ENCODE results near the gene TFDP1. TPM values are rescaled to one million over a fixed set of nuclear protein-coding genes. Genes with fewer than 3 reads are reported as not detected.
A peak's percentile ranks its signal among the peaks of the same experiment; 100 is the strongest.

Gene TFDP1
- total and polyA plus RNA-seq, 2 of the 4 experiments (the other 2 are of a cell fraction), result 59.3 to 97.0 TPM

DNA sequence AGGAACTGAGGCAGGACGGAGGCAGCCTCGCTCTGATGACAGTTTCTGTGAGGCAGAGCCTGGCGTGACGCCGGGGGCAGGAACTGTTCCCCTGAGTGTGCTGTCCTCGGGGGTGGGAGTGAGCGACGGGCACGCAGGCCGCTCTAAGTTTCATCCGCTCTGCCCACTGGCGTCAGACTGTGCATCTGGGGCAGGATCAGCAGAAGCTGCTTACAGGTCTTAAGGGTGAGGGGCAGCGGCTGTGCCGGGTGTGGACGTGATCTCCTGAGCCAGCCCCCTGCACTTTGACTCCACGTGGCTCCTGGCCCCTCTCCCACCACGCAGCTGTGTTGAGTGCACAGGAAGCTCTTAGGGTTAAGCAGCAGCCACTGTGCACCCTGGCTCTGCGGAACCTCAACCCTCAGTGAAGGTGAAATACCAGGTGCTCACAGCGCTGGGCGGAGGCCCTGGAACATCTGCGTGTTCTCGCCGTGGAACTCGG is 84.0 kb downstream of the TFDP1 start:
- Histone ChIP-seq H2AK9ac (replicated peaks; ENCODE audit: low read depth, low read length, poor library complexity) (no peak overlapping the region), H3K79me1 (ENCODE audit: low read depth in 1 of 2, low read length in 2 of 2) (no peaks in the 10 kb centered on the region), H3K27ac (ENCODE audit: insufficient read depth, low read length) (no peak overlapping the region), H3K23ac (ENCODE audit: low read depth, low read length) (no peak overlapping the region), H3K27me3 (ENCODE audit: control insufficient read depth, insufficient read depth, low read length) (peaks cover 16% of the 10 kb centered on the region), H4K20me1 (ENCODE audit: insufficient read depth, low read length) (peaks cover 11% of the 10 kb centered on the region; the same call in 1 of the 2 replicates), H2BK120ac (ENCODE audit: low read depth, low read length) (no peak overlapping the region), H2BK20ac (ENCODE audit: low read depth, low read length) (no peak overlapping the region), H3K4me1 (ENCODE audit: control insufficient read depth, insufficient read depth, low read length) (no peaks in the 10 kb centered on the region), H4K8ac (ENCODE audit: low read depth in 2 of 2, low read length in 2 of 2) (no peak overlapping the region), H2BK5ac (ENCODE audit: low read depth, low read length, poor library complexity, severe bottlenecking) (no peak overlapping the region), H3K4me2 (ENCODE audit: low read depth, low read length) (no peak overlapping the region), H2AK5ac (ENCODE audit: low read depth, low read length) (no peak overlapping the region), H3K9me1 (ENCODE audit: insufficient read depth, low read length) (peaks cover 3% of the 10 kb centered on the region; the same call in 1 of the 2 replicates), H3K4ac (ENCODE audit: low read depth, low read length) (no peak overlapping the region), H3K14ac (replicated peaks; ENCODE audit: low read depth, low read length) (no peak overlapping the region), H2BK15ac (ENCODE audit: low read depth, low read length) (no peak overlapping the region), H4K5ac (ENCODE audit: low read depth, low read length) (no peak overlapping the region), H3K9ac (ENCODE audit: low read depth, low read length) (no peak overlapping the region), H3K18ac (ENCODE audit: low read depth, low read length) (no peak overlapping the region), H3K4me3 (ENCODE audit: insufficient read depth, low read depth, low read length) (no peak overlapping the region), H2AFZ (replicated peaks; ENCODE audit: low read length, poor library complexity) (peak overlapping the region; percentile 70), H3K56ac (ENCODE audit: extremely low read depth, insufficient read depth, low read length) (no peak overlapping the region), H3K9me3 (ENCODE audit: control insufficient read depth, insufficient read depth, low read length) (no peaks in the 10 kb centered on the region), H4K91ac (ENCODE audit: insufficient read depth, low read depth, low read length) (no peak overlapping the region), H3K36me3 (ENCODE audit: control insufficient read depth, insufficient read depth, low read length) (no peaks in the 10 kb centered on the region)
- intact Hi-C loops (cut with micrococcal nuclease), result no loop called here
- dilution Hi-C loops (cut with HindIII; ENCODE audit: low sequenced_read_pairs, unreplicated experiment), result no loop called here
- no peak for DNase-seq
- ChIA-PET CTCF (interaction anchor here (0.6 kb wide), 2 partner anchors 73 to 244 kb away, joined by 3 read pairs; no protein-coding TSS in a partner anchor), POLR2A (ENCODE audit: unreplicated experiment) (no interaction called here)
- ATAC-seq (ENCODE audit: low read depth), result no peak
- in situ Hi-C loops (cut with MboI; ENCODE audit: low sequenced_read_pairs), result no loop called here
- WGBS, 2 experiments (ENCODE audit: extremely low coverage in 2 of 2, insufficient read length in 1 of 2), result 83% methylated on average over 12 of the region's 24 CpGs; no CpG with 5 or more reads in 1 of the 2 experiments
- TF ChIP-seq USF2 (IDR thresholded peaks at IDR 0.05; ENCODE audit: low read depth, low read length) (no peak), ELK1 (IDR thresholded peaks at IDR 0.05; ENCODE audit: borderline replicate concordance, low read depth, low read length) (no peak), SMC3 (IDR thresholded peaks at IDR 0.05; ENCODE audit: low read depth, low read length) (no peak), CEBPB (IDR thresholded peaks at IDR 0.05; ENCODE audit: low read depth, low read length) (no peak), BHLHE40 (IDR thresholded peaks at IDR 0.05; ENCODE audit: low read depth, low read length) (no peak), MXI1 (IDR thresholded peaks at IDR 0.05; ENCODE audit: borderline replicate concordance, low read depth, low read length) (no peak), POLR2A (IDR thresholded peaks at IDR 0.05; ENCODE audit: low read depth, low read length) (no peak), RAD21 (IDR thresholded peaks at IDR 0.05; ENCODE audit: low read length) (no peak), MAFK (IDR thresholded peaks at IDR 0.05; ENCODE audit: low read depth, low read length) (no peak), RCOR1 (IDR thresholded peaks at IDR 0.05; ENCODE audit: insufficient replicate concordance, low read length) (no peak), NFE2L2 (IDR thresholded peaks at IDR 0.05; ENCODE audit: low read depth, low read length) (no peak), CHD1 (IDR thresholded peaks at IDR 0.05; ENCODE audit: low read depth, low read length) (no peak), RFX5 (IDR thresholded peaks at IDR 0.05; ENCODE audit: low read depth, low read length) (no peak), MAZ (IDR thresholded peaks at IDR 0.05; ENCODE audit: borderline replicate concordance, low read depth, low read length) (no peak), FOS (IDR thresholded peaks at IDR 0.05; ENCODE audit: low read depth, low read length) (no peak)
- TF ChIP-seq, protein P1, sequence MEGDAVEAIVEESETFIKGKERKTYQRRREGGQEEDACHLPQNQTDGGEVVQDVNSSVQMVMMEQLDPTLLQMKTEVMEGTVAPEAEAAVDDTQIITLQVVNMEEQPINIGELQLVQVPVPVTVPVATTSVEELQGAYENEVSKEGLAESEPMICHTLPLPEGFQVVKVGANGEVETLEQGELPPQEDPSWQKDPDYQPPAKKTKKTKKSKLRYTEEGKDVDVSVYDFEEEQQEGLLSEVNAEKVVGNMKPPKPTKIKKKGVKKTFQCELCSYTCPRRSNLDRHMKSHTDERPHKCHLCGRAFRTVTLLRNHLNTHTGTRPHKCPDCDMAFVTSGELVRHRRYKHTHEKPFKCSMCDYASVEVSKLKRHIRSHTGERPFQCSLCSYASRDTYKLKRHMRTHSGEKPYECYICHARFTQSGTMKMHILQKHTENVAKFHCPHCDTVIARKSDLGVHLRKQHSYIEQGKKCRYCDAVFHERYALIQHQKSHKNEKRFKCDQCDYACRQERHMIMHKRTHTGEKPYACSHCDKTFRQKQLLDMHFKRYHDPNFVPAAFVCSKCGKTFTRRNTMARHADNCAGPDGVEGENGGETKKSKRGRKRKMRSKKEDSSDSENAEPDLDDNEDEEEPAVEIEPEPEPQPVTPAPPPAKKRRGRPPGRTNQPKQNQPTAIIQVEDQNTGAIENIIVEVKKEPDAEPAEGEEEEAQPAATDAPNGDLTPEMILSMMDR (conservative IDR thresholded peaks at IDR 0.05; ENCODE audit: low read depth, low read length), result no peak
- no TSS peak for BruUV-seq (replicated peaks)
